Embryonic facial prominence (tissue), 1 donor: ENCODE results near the gene ITGAE.
"Not testable (repeated sequence)": the region's sequence is repeated elsewhere in the genome, so short reads cannot be mapped to it uniquely, and the experiment has no call there.

ENCODE experiments used
- DNase-seq: peaks from one replicate; pipeline ENCODE4 v3.0.0-alpha.2; 2016; ENCODE audit errors: extremely low spot score

ITGAE gene

DNA sequence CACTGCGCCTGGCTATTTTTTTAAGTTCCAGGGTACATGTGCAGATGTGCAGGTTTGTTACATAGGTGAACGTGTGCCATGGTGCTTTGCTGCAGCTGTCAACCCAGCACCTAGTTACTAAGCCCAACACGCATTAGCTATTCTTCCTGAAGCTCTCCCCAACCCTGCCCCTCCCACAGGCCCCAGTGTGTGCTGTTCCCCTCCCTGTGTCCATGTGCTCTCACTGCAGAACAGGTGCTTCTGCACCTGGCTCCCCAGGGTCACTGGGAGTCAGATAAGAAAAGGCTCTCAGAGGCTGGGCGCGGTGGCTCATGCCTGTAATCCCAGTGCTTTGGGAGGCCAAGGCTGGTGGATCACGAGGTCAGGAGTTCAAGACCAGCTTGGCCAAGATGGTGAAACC lies 71.1 kb downstream of the ITGAE start:
- DNase-seq = no peak

DNA sequence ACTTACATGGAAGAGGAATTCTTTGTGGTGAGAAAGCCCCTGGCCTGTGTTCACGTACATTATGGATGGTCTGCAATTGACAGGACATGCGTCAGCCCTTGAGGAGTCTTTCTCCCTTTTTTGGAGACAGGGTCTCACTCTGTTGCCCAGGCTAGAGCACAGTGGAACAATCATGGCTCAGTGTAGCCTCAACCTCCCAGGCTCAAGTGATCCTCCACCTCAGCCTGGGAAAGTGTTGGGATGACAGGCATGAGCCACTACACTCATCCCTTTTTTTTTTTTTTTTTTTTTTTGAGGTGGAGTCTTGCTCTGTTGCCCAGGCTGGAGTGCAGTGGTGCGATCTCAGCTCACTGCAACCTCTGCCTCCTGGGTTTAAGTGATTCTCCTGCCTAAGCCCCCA lies 72.9 kb downstream of the ITGAE start:
- DNase-seq = not testable (repeated sequence)

DNA sequence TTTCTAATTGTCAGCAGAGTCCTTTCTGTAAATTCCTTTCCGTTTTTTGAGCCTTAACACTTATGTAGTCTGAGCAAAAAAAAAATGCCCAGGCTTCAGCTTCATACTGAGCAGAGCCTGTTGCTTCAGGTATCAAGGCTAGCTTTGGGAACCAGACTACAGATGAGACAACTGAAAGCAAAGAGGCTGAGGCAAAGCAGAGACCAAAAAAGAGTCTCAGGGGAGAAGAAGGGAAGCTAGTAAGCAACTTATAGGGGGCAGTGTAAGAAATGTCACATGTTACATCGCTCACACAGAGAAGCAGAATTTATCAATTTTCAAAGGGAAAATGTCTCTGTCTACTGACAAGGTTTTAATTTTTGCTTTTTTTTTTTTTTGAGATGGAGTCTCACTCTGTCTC lies 73.9 kb downstream of the ITGAE start:
- DNase-seq = no peak

DNA sequence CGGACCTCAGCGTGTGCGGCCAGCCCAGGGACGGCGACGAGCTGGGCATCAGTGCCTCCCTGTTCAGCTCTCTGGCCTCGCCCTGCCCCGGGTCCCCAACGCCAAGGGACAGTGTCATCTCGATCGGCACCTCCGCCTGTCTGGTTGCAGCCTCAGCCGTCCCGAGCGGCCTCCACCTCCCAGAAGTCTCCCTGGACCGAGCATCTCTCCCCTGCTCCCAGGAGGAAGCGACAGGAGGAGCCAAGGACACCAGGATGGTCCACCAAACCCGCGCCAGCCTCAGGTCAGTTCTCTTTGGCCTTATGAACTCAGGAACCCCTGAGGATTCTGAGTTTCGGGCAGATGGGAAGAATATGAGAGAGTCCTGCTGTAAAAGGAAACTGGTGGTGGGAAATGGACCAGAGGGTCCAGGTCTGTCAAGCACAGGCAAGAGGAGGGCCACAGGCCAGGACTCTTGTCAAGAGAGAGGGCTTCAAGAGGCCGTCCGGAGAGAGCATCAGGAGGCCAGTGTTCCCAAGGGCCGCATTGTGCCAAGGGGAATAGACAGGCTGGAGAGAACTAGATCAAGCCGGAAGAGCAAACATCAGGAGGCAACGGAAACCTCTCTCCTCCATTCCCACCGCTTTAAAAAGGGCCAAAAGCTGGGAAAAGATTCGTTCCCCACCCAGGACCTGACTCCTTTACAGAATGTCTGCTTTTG lies 76.5 kb downstream of the ITGAE start:
- no peak for DNase-seq

DNA sequence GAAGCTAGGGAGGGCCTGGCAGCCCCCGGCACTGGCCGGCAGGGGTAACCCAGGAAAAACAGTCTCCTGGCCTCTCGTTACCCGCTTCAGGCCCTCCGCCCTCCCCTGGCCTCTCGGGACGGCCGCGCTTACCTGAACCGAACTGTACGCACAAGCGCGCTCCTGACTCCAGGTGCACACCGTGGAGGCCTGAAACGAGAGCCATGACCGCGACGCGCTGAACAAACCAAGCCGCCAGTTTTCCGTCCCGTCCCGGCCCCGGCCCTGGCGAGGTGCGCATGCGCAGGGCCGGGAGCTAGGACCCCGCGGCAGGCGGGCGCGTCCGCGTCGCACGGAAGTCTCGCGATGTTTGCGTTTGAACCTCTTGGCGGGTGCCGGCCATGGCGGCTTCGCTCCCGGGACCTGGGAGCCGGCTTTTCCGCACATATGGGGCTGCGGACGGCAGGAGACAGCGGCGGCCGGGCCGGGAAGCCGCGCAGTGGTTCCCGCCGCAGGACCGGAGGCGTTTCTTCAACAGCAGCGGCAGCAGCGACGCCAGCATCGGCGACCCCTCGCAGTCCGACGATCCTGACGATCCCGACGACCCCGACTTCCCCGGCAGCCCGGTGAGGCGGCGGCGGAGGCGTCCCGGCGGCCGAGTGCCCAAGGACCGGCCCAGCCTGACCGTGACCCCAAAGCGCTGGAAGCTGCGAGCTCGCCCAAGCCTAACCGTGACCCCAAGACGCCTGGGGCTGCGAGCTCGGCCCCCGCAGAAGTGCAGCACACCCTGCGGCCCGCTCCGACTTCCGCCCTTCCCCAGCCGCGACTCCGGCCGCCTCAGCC lies 77.2 kb downstream of the ITGAE start, which contains the start of gene HASPIN:
Gene HASPIN, plus strand, starts transcription at position 348 of the 822 bp plus-strand sequence. Its CDS starts 33 bp downstream, at position 381.
- peak; percentile 74 for DNase-seq

DNA sequence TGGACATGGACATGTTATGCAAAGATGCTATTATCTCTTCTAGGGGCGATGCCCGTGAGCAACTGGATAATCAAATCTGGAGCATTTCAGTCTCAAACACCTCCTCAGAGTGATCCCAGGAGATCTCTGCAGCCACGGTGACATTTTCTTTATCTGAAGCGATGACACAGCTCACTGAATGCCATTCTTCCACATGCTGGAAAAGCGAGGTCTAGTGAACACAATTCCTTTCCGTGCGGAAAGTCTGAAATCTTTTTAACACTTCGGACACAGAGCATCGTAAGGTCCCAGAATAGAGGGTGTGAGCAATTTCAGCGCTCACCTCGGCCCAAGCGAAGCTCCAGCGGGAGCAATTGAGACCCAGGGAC lies 77.8 kb downstream of the ITGAE start:
- DNase-seq = no peak

DNA sequence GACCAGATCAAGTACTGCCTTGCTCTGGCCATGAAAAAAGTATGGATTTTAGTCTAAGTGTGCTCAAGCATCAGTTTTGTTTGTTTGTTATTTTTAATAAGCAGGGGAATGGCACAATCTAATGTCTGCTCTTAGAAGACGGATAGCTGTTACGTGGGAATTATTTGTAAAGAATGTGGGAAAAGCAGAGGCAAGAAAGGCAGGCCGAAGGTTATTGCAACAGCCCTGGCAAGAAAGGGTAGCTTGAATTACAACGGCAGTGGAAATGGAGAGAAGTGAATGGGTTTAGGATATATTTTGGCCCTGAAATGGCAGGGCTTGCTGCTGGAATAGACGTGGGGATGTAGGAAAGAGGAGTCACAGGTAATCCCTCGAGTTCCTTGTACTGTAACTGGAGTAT lies 78.3 kb downstream of the ITGAE start:
- no peak for DNase-seq

DNA sequence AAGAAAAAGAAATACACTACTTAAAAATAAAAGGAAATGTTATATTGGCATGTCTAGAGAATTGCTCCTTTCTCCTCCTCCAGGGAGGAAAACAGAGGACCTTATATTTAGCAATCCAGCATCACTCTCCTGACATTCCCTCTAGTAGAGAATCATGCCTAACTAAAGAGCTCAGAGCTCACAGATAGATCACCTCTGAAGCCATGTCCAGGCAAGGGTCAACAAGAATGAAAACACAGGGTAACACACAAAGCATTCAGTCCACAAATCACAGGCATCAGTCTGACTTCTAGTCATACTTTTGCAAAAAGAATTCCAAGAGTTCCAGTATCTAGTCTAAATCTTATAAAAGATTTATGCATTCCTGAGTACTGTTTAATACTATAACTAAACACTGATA lies 81.7 kb downstream of the ITGAE start:
- DNase-seq = no peak

DNA sequence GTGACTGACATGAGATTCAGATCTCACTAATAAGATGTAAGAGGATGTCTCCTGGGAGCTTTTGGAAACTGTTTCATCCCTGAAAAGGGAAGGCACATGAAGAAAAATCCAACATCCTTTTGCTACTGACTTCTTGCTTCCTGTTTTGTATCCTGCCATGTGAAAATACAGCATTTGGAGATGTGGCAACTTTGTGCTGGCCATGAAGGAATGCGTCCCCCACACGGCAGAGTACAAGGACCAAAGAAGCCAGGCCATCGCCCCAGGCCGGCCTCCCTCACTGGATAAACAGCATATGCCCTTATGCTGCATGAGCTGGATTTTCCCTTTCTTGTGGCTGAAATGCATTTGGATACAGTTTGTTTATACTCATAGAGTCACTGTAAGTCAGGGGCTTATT lies 82.8 kb downstream of the ITGAE start:
- DNase-seq = no peak

DNA sequence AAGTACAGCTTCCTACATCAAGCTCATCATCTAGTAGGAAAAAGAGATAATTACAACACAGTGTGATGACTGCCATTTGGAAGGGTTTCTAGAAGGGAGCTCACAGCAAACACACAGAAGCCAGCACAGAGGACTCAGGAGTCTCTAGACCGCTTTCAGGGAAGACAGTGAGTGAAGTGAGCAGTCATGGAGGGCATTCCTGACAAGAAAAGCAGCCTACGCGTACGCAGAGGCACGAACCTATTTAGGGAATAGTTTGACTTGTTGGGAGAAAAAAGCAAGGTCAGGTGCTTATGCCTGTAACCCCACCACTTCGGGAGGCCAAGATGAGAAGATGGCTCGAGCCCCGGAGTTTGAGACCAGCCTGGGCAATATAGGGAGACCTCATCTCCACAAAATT lies 85.7 kb downstream of the ITGAE start:
- no peak for DNase-seq

DNA sequence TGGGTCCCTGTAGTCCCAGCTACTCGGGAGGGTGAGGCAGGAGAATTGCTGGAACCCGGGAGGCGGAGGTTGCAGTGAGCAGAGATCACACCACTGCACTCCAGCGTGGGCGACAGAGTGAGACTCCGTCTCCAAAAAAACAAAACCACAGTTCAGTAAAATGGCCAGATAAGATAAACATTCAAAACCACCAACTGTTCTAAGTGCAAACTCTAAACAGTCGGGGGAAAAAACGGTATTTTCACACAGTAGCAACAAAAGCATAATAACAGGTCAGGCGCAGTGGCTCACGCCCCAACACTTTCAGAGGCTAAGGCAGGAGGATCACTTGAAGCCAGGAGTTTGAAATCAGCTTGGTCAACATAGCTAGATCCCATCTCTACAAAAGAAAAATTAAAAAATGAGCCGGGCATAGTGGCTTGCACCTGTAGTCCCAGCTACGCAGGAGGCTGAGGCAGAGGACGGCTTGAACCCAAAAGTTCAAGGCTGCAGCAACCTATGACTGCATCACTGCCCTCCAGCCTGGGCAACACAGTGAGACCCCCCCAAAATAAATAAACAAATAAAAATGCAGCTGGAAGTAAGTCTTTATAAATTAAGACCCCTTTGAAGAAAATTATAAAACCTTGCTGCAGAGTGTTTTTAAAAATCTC lies 88.1 kb downstream of the ITGAE start:
- no peak for DNase-seq

DNA sequence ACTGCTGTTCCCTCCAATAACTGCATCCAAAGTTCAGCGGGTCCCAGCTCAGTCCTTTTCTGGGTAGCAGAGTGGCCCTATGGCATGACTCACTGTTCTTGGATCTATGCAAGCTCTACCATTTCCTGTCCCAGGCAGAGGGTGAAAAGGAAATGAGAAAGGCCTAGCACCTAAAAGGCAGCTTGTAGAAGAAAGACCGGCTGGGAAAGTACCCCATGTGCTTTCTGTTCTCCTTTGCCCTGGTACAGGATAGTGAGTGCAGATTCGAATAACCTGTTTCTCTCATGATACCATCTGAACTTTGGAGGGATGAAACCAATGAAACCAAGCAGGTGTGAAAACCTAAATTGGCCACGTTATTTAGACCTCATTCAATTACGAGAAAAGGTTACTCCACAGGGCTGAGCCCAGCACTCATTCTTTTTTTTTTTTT lies 90.0 kb downstream of the ITGAE start:
- DNase-seq = no peak

DNA sequence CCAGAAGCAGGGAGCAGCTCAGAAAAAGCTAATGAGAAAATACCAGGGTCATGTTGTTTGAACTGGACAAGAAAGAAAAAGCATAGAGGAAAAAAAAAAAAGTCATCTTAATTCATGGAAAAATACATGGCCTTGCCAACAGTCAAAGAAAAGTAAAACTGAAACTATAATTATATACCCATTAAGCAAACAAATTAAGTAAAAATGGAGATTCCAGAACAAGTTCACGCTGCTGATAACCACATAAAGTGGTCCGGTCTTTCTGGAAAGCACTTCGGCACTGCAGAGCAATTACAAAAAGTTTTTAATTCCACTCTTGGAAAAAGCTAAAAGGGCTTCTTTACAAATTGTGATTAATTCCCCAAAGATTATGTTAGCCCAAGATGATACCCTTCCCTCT lies 92.6 kb downstream of the ITGAE start:
- no peak for DNase-seq

DNA sequence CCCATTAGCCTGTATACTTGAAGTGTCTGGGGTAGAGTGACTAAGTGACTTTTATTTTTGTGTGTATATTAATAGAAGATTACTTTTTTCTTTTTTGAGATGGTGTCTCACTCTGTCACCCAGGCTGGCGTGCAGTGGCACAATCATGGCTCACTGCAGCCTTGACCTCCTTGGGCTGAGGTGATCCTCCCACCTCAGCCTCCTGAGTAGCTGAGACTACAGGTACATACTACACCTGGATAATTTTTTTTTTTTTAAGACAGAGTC lies 95.3 kb downstream of the ITGAE start:
- DNase-seq = not testable (repeated sequence)

DNA sequence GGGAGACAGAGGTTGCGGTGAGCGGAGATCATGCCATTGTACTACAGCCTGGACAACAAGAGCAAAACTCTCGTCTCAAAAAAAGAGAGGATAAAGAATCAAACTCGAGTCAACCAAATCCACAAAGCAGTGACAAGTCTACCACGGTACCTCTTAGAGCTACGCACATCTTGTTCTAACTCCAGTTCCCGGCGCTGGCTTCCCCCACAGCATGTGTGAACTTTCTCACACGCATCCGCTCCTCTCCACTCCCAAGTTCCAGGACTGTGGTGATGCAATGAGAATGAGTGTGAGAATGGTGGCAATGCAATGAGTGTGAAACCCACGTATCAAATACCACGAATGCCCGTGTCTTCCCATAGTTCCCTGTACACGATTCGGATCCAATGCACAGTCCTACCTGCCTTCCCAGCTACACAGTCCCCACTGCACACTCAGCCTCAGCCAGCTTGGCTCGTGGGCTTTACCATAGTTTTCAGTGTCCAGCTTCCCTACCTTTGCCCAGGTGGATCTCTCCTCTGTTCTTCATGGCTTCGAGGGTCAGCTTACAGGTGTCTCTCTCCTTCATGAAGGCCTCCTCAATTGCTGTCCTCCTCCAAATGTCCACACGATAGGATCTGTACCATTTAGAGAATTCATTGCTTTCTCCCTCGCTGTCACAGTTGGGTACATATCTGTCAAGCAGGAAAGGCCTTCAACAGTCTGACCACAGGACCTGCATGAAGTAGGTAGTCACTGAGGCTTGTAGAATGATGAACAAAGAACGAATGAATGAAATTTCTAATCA lies 95.9 kb downstream of the ITGAE start:
- DNase-seq = no peak

DNA sequence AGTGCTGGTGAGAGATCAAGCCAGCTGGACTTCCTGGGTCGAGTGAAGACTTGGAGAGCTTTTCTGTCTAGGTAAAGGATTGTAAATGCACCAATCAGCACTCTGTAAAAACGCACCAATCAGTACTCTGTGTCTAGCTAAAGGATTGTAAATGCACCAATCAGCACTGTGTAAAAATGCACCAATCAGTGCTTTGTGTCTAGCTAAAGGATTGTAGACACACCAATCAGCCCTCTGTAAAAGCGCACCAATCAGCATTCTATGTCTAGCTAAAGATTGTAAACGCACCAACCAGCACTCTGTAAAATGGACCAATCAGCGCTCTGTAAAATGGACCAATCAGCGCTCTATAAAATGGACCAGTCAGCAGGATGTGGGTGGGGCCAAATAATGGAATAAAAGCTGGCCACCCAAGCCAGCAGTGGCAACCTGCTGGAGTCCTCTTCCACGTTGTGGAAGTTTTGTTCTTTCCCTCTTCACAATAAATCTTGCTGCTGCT lies 98.9 kb downstream of the ITGAE start:
- not testable (repeated sequence) for DNase-seq

DNA sequence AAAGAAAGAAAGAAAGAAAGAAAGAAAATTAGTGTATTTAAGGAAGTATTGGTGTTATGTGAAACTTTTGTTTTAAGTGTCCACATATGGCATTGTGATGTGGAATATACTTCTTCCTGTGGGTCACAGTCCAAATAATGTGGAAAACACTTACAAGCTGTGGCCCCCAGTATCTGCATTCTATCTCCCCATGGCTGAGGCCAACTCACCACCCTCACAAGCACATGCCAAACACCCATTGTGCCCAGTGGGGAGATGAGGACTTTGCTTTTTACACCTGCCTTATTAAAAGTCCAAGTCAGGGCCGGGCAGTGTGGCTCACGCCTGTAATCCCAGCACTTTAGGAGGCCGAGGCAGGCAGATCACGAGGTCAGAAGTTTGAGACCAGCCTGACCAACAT lies 101.0 kb downstream of the ITGAE start:
- no peak for DNase-seq

DNA sequence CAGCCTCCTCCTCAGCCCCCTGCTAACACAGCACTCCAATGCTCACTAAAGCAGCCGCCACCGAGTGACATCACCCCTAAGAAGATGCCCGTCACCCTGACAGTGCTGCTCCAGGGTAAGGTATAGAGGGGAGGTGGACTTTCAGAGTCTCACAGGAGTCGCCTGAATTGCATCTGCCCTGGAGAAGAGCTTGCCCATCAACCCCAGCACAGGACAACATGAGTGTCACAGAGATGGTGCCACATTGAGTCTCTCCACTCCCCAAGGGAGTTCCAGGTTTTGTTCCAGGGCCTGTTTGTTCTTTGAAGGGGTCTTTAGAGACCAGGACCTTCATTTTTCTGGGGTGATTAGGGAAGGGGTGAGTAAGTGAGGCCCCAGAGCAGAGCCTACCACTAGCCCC lies 102.8 kb downstream of the ITGAE start:
- DNase-seq = no peak

DNA sequence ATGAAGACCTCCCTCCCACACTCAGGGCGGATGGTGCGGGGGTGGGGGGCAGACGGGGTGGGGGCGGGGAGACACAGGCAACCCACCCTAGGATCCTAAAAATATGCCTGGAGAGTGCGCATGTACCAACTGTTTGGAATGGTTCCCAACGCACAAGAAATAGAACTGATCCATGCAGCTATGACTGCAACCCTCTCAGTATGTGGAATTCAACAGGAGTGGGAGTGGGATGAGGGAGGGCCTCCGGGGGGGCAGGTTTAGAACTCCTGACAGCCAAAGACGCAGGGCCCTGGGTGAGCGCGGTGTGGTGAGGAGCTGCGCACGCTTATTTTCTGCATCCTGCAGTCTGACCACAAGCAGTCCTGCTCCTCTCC lies 103.9 kb downstream of the ITGAE start:
- DNase-seq = no peak

DNA sequence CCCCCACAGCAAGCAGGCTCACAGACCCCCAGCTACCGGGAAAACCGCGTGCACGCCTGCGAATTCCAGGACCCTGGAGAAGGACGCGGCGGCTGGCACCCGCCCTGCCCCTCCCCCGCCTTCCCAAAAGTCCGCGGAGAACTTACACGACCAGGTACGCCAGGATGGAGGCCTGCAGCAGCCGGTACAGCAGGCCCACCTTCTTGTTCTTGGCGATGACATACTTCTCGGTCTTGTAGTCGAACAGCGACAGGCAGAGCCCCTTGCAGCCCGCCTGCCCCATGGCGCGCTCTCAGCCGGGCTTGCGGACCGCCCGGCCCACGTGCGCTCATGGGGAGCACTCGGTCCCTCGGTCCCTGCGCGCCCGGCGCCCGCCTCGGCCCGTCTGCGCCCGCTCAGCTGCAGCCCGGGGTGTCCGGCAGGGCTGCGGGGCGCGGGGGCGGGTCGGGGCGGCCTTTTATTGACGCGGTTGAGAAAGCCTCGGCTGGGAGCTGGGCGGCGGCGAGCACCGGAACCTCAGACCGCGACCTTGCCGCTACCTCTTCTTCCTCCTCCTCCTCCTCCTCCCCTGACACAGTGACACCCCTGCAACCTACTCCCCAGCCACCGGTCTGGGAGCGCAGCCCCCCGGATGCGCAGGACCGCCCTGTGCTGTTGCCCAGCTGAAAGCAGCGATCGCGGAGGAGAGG lies 105.1 kb downstream of the ITGAE start, which contains the start of gene P2RX5:
Gene P2RX5, minus strand, starts transcription at position 433 of the 689 bp plus-strand sequence. Its CDS starts 150 bp downstream, at position 283.
- no peak for DNase-seq

DNA sequence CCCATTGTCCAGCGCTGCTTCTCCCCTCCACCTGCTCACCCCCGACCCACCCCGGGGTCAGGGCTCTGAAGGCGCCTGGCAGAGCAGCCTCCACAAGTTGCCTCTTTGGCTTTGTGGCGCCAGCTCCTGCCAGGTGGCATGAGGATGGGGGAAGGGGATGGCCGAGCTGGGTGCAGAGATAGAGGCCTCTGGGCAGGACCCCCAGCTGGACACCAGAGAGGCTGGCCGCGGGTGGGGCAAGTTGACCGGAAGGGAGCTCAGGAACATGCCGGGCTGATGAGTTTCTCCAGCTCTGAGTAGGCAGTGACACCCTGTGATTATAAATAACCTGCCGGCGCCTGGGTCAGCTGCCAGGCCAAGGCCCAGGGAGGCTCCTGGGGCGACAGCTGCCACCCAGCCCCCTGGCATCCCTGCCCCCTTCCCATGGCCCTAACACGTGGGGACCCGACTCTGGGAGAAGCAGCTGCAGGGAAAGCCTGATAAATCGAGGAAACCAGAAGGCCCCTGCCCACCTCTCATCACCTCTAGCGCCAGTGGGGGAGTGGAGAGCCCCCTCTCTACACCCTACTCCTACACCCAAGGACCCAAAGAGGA lies 105.8 kb downstream of the ITGAE start:
- DNase-seq = no peak
